NCI-H2196 (cell line): ENCODE measurements around the gene RELT.

ENCODE experiments used
- DNase-seq: peaks from one replicate; lab custom pipeline; 2025; ENCODE audit not compliant: unreplicated experiment; lab: John Stamatoyannopoulos, UW

The RELT gene

GRCh38 chr11:73376160-73376802 lies at the start of gene RELT:
Gene RELT, plus strand, starts transcription at chr11:73376399. Its CDS starts 12,738 bp downstream, at chr11:73389137.
- DNase-seq: peak; percentile 94

- no peak for DNase-seq
Observed at GRCh38 chr11:73326929-73327811, 49.0 kb upstream of the RELT start.

GRCh38 chr11:73327812-73328364 lies 48.3 kb upstream of the RELT start:
- no peak for DNase-seq

- DNase-seq: peak; percentile 7
Observed at GRCh38 chr11:73330569-73331093, 45.6 kb upstream of the RELT start.

GRCh38 chr11:73331138-73331916 lies 44.9 kb upstream of the RELT start:
- DNase-seq: no peak

GRCh38 chr11:73333173-73333572 lies 43.0 kb upstream of the RELT start:
- no peak for DNase-seq

GRCh38 chr11:73333640-73334383 lies 42.4 kb upstream of the RELT start:
- DNase-seq: no peak

GRCh38 chr11:73334384-73335203 lies 41.6 kb upstream of the RELT start:
- no peak for DNase-seq

- peak; percentile 81 for DNase-seq
Observed at GRCh38 chr11:73335204-73335923, 40.8 kb upstream of the RELT start.

- no peak for DNase-seq
Observed at GRCh38 chr11:73337846-73338245, 38.4 kb upstream of the RELT start.

GRCh38 chr11:73338279-73338678 lies 37.9 kb upstream of the RELT start:
- no peak for DNase-seq

- DNase-seq: no peak
Observed at GRCh38 chr11:73340164-73340563, 36.0 kb upstream of the RELT start.

GRCh38 chr11:73342633-73343032 lies 33.6 kb upstream of the RELT start:
- peak; percentile 24 for DNase-seq

GRCh38 chr11:73343076-73343873 lies 32.9 kb upstream of the RELT start:
- no peak for DNase-seq

GRCh38 chr11:73344191-73344607 lies 32.0 kb upstream of the RELT start:
- no peak for DNase-seq

- no peak for DNase-seq
Observed at GRCh38 chr11:73345481-73346160, 30.6 kb upstream of the RELT start.

- no peak for DNase-seq
Observed at GRCh38 chr11:73346186-73346935, 29.8 kb upstream of the RELT start.
